Inflammatory macrophage treated with lipopolysaccharide for 1 hour (primary cell): ENCODE measurements around the gene CCBE1.

Source experiments
- DNase-seq, 2 donors: peaks; one replicate each; pipeline ENCODE4 v3.0.0-alpha.2; 2020 to 2022

CCBE1 gene

GRCh38 chr18:59437851-59438569 is 259.2 kb downstream of the CCBE1 start:
- no peak for DNase-seq

GRCh38 chr18:59432803-59433597 is 264.2 kb downstream of the CCBE1 start:
- no peak for DNase-seq

GRCh38 chr18:59431131-59431530 is 266.1 kb downstream of the CCBE1 start:
- no peak for DNase-seq

GRCh38 chr18:59429608-59430007 is 267.6 kb downstream of the CCBE1 start:
- DNase-seq: no peak

GRCh38 chr18:59428018-59428417 is 269.2 kb downstream of the CCBE1 start:
- DNase-seq: no peak

GRCh38 chr18:59426855-59427254 is 270.4 kb downstream of the CCBE1 start:
- DNase-seq: no peak

GRCh38 chr18:59423259-59423658 is 274.0 kb downstream of the CCBE1 start:
- DNase-seq: no peak

GRCh38 chr18:59420244-59420643 is 277.0 kb downstream of the CCBE1 start:
- no peak for DNase-seq

GRCh38 chr18:59419386-59419785 is 277.8 kb downstream of the CCBE1 start:
- no peak for DNase-seq

GRCh38 chr18:59416818-59417217 is 280.4 kb downstream of the CCBE1 start:
- DNase-seq: peak in 1 of 2 donors; percentile 1

GRCh38 chr18:59414111-59414653 is 283.0 kb downstream of the CCBE1 start:
- DNase-seq: no peak

GRCh38 chr18:59402432-59403090 is 294.7 kb downstream of the CCBE1 start:
- DNase-seq: peak; percentile 38 to 76

GRCh38 chr18:59400407-59400806 is 296.8 kb downstream of the CCBE1 start:
- DNase-seq: no peak

- DNase-seq: no peak
Observed at GRCh38 chr18:59395226-59396175, 301.7 kb downstream of the CCBE1 start.

- DNase-seq: no peak
Observed at GRCh38 chr18:59393381-59393780, 303.8 kb downstream of the CCBE1 start.

- no peak for DNase-seq
Observed at GRCh38 chr18:59388817-59389216, 308.4 kb downstream of the CCBE1 start.

- no peak for DNase-seq
Observed at GRCh38 chr18:59387687-59388565, 309.3 kb downstream of the CCBE1 start.

GRCh38 chr18:59386909-59387686 is 310.1 kb downstream of the CCBE1 start:
- DNase-seq: no peak

GRCh38 chr18:59385191-59385590 is 312.0 kb downstream of the CCBE1 start:
- DNase-seq: no peak

- no peak for DNase-seq
Observed at GRCh38 chr18:59383851-59384250, 313.4 kb downstream of the CCBE1 start.
